ENCODE results near the gene ABCC3. TPM values are rescaled to one million over a fixed set of nuclear protein-coding genes. Genes with fewer than 3 reads are reported as not detected.

Gene ABCC3
- total RNA-seq, 1 donor from 2014 or later: 2.7 TPM

- no peak for DNase-seq
Measured at GRCh38 chr17:50685691-50686493, 51.2 kb downstream of the ABCC3 start.

- DNase-seq: peak; percentile 62
Measured at GRCh38 chr17:50686494-50687199, 52.0 kb downstream of the ABCC3 start.

- DNase-seq: no peak
Measured at GRCh38 chr17:50687200-50688066, 52.8 kb downstream of the ABCC3 start.

- DNase-seq: no peak
Measured at GRCh38 chr17:50688245-50688644, 53.6 kb downstream of the ABCC3 start.

- no peak for DNase-seq
Measured at GRCh38 chr17:50689251-50689650, 54.6 kb downstream of the ABCC3 start.

GRCh38 chr17:50689956-50690886, 55.5 kb downstream of the ABCC3 start:
- no peak for DNase-seq

- DNase-seq: no peak
Measured at GRCh38 chr17:50690887-50691549, 56.3 kb downstream of the ABCC3 start.

GRCh38 chr17:50691550-50692447, 57.1 kb downstream of the ABCC3 start:
- DNase-seq: no peak

GRCh38 chr17:50692448-50693035, 57.9 kb downstream of the ABCC3 start:
- no peak for DNase-seq

GRCh38 chr17:50693036-50693682, 58.5 kb downstream of the ABCC3 start:
- no peak for DNase-seq

- no peak for DNase-seq
Measured at GRCh38 chr17:50696365-50696879, 61.7 kb downstream of the ABCC3 start.

GRCh38 chr17:50697062-50697461, 62.4 kb downstream of the ABCC3 start:
- no peak for DNase-seq

GRCh38 chr17:50697663-50698272, 63.1 kb downstream of the ABCC3 start:
- DNase-seq: no peak

- DNase-seq: no peak
Measured at GRCh38 chr17:50699410-50699809, 64.7 kb downstream of the ABCC3 start.

- DNase-seq: no peak
Measured at GRCh38 chr17:50703162-50703561, 68.5 kb downstream of the ABCC3 start.

- DNase-seq: peak; percentile 93
Measured at GRCh38 chr17:50707289-50708049, 72.8 kb downstream of the ABCC3 start, which contains the start of gene ANKRD40. TSS of gene ANKRD40 (minus strand) at chr17:50707914. CDS start at chr17:50707654, 260 bp downstream.
